Fibroblast of skin of scalp (primary cell): Measurements from ENCODE around the gene IL37.

ENCODE experiments used
- DNase-seq: peaks from one replicate; pipeline ENCODE4 v3.0.0-alpha.2; 2013

IL37 gene

GRCh38 chr2:112962308-112963175 lies 51.6 kb downstream of the IL37 start:
- no peak for DNase-seq

- no peak for DNase-seq
These were observed 56.1 kb downstream of the IL37 start for GRCh38 chr2:112967023-112967422.
